Tibial nerve (tissue), 4 donors: Measurements from ENCODE around the gene PPP2R2D. TPM values are rescaled to one million over a fixed set of nuclear protein-coding genes. Genes with fewer than 3 reads are reported as not detected.

Experiments
- DNase-seq, 2 donors: peaks; one replicate each; pipeline ENCODE4 v3.0.0-alpha.2; 2019; ENCODE audit warnings: low spot score in 2 of 2
- H3K27ac ChIP-seq, 4 donors: fragments of 200-600 bp; sonication (generic) in 3 of 4; one replicate each; pipeline ENCODE4 v1.5.1; 2017 to 2019; ENCODE audit warnings: mild to moderate bottlenecking in 1 of 4
- H3K27me3 ChIP-seq, 2 donors: fragments of 200-600 bp; sonication (generic) in 1 of 2; one replicate each; pipeline versions ENCODE4 v1.5.1 to v1.6.0; 2017 to 2019
- H3K36me3 ChIP-seq, 3 donors: fragments of 200-600 bp; sonication (generic); one replicate each; pipeline ENCODE4 v1.5.1; 2018 to 2019
- H3K4me1 ChIP-seq, 4 donors: fragments of 200-600 bp; sonication (generic) in 3 of 4; one replicate each; pipeline ENCODE4 v1.5.1; 2017 to 2019
- H3K4me3 ChIP-seq, 4 donors: fragments of 200-600 bp; sonication (generic) in 3 of 4; one replicate each; pipeline ENCODE4 v1.5.1; 2017 to 2019; ENCODE audit warnings: mild to moderate bottlenecking in 1 of 4, moderate library complexity in 1 of 4
- H3K9me3 ChIP-seq, 4 donors: fragments of 200-600 bp; sonication (generic) in 3 of 4; one replicate each; pipeline ENCODE4 v1.5.1; 2017 to 2019
- EP300 ChIP-seq, 2 donors: sonication (generic); formaldehyde crosslinking; IDR thresholded peaks; one replicate each; pipeline ENCODE4 v1.6.1; 2017; ENCODE audit warnings: antibody characterized with exemption in 2 of 2, mild to moderate bottlenecking in 1 of 2
- POLR2A ChIP-seq, 2 donors: fragments of 450-650 bp; IDR thresholded peaks; one replicate each; pipeline ENCODE4 v1.6.1; 2017; ENCODE audit warnings: antibody characterized with exemption in 2 of 2, mild to moderate bottlenecking in 2 of 2, moderate library complexity in 2 of 2
- WGBS, 2 donors: methylation state at CpG; one replicate each; pipeline ENCODE4 v1.1.5; 2018; 5-methylcytosine and 5-hydroxymethylcytosine counted together
- total RNA-seq, 4 donors: library from RNA; depleted of rRNA; stranded (reverse); fragments of >200 nt; gene quantifications; one replicate each; pipeline ENCODE4 v1.1.0, GENCODE V29; 2016
- TF ChIP-seq, protein P1 (sequence below), 5 experiments: fragments of 200-600 bp in 3 of 5; fragments of 450-650 bp in 2 of 5; sonication (generic) in 3 of 5; IDR thresholded peaks; one replicate each; pipeline ENCODE4 v1.5.1; 2016 to 2019; ENCODE audit warnings: antibody characterized with exemption in 5 of 5, mild to moderate bottlenecking in 3 of 5, moderate library complexity in 2 of 5

The PPP2R2D gene
- total RNA-seq, 4 donors from 2014 or later: 22.9 to 35.1 (median 28.9) TPM

DNA sequence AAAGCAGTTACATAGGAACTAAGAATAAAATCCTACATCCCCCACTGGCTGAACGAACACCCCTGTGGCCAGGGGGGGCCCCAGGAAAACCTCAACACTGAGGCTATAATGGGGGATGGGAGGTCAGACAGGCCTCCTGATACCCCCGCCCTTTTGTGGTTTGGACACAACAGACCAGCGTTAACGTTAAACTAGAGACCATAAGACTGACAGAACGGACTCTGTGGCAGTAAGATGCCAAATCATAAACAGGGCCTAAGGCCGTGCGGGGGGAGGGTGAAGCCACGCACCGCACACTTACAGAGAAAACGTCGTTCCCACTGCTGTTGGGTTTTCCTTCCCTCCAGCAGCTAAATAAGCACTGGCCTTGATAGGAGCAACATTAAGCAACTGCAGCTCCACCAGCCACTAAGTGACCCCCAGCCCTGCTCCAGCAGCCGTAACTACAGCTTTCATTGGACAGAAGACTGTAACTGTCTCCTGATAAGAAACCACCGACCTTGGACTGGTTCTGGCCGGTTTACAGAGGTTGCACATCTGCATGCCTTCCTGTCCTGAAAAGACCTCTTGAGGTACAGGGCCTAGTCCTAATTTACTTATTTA lies 3.4 kb upstream of the PPP2R2D start:
- 52 to 55% methylated on average over 14 of the region's 14 CpGs for WGBS, 2 donors
- Histone ChIP-seq H3K9me3 (no peaks in the 10 kb centered on the region), H3K27ac (no peak overlapping the region), H3K36me3 (no peaks in the 10 kb centered on the region), H3K4me1 (peaks cover 0 to 18% (median 8%) of the 10 kb centered on the region in 4 donors), H3K4me3 (no peak overlapping the region), H3K27me3 (peaks cover 0 to 37% of the 10 kb centered on the region in 2 donors)
- no peak for DNase-seq
- TF ChIP-seq POLR2A (IDR thresholded peaks at IDR 0.05): no peak
- TF ChIP-seq, protein P1, sequence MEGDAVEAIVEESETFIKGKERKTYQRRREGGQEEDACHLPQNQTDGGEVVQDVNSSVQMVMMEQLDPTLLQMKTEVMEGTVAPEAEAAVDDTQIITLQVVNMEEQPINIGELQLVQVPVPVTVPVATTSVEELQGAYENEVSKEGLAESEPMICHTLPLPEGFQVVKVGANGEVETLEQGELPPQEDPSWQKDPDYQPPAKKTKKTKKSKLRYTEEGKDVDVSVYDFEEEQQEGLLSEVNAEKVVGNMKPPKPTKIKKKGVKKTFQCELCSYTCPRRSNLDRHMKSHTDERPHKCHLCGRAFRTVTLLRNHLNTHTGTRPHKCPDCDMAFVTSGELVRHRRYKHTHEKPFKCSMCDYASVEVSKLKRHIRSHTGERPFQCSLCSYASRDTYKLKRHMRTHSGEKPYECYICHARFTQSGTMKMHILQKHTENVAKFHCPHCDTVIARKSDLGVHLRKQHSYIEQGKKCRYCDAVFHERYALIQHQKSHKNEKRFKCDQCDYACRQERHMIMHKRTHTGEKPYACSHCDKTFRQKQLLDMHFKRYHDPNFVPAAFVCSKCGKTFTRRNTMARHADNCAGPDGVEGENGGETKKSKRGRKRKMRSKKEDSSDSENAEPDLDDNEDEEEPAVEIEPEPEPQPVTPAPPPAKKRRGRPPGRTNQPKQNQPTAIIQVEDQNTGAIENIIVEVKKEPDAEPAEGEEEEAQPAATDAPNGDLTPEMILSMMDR (IDR thresholded peaks at IDR 0.05): no peak
- TF ChIP-seq EP300 (IDR thresholded peaks at IDR 0.05): no peak

DNA sequence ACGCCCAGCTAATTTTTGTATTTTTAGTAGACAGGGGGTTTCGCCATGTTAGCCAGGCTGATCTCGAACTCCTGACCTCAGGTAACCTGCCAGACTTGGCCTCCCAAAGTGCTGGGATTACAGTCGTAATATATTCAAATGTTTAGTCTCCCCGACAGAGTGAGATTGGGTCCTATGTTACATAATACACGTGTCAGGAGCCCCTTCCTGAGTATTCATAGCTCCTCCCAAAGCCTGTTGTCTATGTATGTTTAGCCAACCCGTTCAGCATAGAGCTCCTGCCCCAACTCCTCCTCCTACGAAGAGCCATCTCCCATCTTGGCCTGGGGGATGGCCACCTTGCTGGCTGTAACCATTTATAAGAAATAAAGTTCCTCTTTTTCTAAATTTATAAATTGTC lies 2.7 kb upstream of the PPP2R2D start:
- Histone ChIP-seq H3K36me3 (no peaks in the 10 kb centered on the region), H3K4me1 (peaks cover 0 to 24% (median 15%) of the 10 kb centered on the region in 4 donors), H3K4me3 (no peak overlapping the region), H3K9me3 (no peaks in the 10 kb centered on the region), H3K27me3 (peaks cover 0 to 32% of the 10 kb centered on the region in 2 donors), H3K27ac (no peak overlapping the region)
- TF ChIP-seq EP300 (IDR thresholded peaks at IDR 0.05): no peak
- TF ChIP-seq POLR2A (IDR thresholded peaks at IDR 0.05): no peak
- TF ChIP-seq, protein P1 (IDR thresholded peaks at IDR 0.05): no peak
- WGBS, 2 donors: 79 to 83% methylated on average over 8 of the region's 8 CpGs
- no peak for DNase-seq

DNA sequence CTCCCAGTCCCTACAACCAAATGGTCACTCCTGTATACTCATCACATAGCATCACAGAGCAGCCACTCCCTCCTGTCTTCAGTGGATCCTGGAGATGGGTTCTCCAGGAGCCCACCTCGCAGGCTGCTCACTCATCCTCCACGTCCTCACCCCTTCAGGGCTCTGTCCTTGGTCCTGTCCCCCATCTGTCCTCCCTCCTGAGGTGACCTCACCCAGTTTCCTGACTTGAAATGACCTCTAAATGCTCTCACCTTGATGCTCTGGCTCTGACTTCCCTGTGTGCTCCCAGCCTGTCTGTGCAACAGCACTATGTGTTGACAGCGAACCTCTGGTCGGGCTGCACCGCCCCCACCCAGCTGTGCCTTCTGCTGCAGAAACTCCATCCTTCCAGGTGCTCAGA lies 2.1 kb upstream of the PPP2R2D start:
- Histone ChIP-seq H3K4me3 (no peak overlapping the region), H3K27ac (no peak overlapping the region), H3K9me3 (no peaks in the 10 kb centered on the region), H3K27me3 (peaks cover 0 to 26% of the 10 kb centered on the region in 2 donors), H3K36me3 (no peaks in the 10 kb centered on the region), H3K4me1 (peaks cover 0 to 31% (median 17%) of the 10 kb centered on the region in 4 donors)
- no peak for DNase-seq
- 50 to 60% methylated on average over 5 of the region's 5 CpGs for WGBS, 2 donors
- TF ChIP-seq POLR2A (IDR thresholded peaks at IDR 0.05): no peak
- TF ChIP-seq, protein P1 (IDR thresholded peaks at IDR 0.05): no peak

DNA sequence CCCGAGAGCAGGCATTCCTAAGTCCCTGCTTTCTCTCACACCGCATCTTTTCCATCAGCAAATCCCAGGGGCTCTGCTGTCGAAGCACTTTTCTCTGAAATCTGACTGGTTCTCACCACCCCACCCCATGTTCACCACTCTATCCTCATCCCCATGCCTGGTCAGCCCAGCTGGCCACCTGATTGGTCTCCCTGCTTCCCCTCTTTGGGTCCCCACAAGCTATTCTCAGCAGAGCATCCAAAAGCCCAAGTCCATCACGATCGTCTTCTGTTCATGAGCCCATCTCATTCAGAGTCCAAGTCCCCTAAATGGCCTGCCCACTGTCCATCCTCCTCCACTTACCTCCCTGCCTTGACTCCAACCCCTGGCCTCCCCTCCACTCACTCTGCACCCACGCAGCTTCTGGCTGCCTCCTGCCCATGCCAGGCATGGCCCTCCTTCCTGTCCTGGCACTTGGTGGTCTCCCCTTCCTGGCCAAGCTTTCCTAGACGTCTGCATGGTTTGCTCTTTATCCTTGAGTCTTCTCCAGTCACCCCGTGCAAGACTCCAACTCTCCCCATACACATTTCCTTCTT lies 1.6 kb upstream of the PPP2R2D start:
- H3K9me3 ChIP-seq: no peaks in the 10 kb centered on the region
- H3K4me1 ChIP-seq: peaks cover 0 to 35% (median 17%) of the 10 kb centered on the region in 4 donors
- H3K36me3 ChIP-seq: no peaks in the 10 kb centered on the region
- peaks cover 0 to 21% of the 10 kb centered on the region in 2 donors for H3K27me3 ChIP-seq
- TF ChIP-seq EP300 (IDR thresholded peaks at IDR 0.05) (no peak), POLR2A (IDR thresholded peaks at IDR 0.05) (no peak)
- TF ChIP-seq, protein P1 (IDR thresholded peaks at IDR 0.05): no peak
- DNase-seq: no peak
- WGBS, 2 donors: 61 to 73% methylated on average over 8 of the region's 8 CpGs
- no peak overlapping the region for H3K27ac ChIP-seq
- H3K4me3 ChIP-seq: no peak overlapping the region

DNA sequence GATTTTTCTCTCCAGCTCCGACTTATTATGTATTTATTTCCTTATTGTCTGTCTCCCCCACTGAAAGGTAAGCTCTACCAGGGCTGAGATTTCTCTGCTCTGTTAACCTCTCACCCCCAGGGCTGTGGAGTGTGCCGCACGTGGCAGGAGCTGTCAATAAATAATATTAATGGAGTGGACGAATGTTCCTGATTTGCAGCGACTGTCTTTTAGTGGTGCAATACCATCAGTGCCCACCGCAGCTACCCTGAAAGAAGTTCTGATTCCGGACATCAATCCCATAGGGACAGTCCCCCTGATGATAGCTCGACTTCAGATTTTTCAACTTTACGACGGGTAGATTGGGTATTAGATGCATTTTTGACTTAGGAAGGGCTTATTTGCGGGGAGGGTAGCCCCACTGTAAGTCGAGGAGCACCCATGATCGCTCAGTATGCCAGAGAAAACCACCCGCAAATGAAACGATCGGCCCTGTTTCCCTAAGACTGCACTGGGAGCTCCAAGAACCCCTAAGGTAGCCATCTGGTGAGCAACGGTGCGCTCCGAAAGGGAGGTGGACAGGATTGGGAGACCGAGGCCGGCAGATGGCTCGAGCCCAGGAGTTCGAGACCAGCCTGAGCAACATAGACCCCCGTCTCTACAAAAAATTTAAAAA lies 986 bp upstream of the PPP2R2D start:
- 16 to 18% methylated on average over 24 of the region's 24 CpGs for WGBS, 2 donors
- no peak for DNase-seq
- peak overlapping the region; percentile 82 to 98 (median 93) for H3K27ac ChIP-seq
- TF ChIP-seq, protein P1 (IDR thresholded peaks at IDR 0.05): peak in 1 of 5 experiments; percentile 8
- TF ChIP-seq POLR2A (IDR thresholded peaks at IDR 0.05): no peak
- peaks cover 0 to 14% of the 10 kb centered on the region in 2 donors for H3K27me3 ChIP-seq
- no peaks in the 10 kb centered on the region for H3K9me3 ChIP-seq
- H3K36me3 ChIP-seq: no peaks in the 10 kb centered on the region
- peaks cover 0 to 41% (median 20%) of the 10 kb centered on the region in 4 donors for H3K4me1 ChIP-seq
- H3K4me3 ChIP-seq: peak overlapping the region; percentile 58 to 99 (median 88)
